Astrocyte (in vitro differentiated cells and primary cell): ENCODE data around the gene KIR2DL3. TPM values are rescaled to one million over a fixed set of nuclear protein-coding genes. Genes with fewer than 3 reads are reported as not detected.

Experiments
- DNase-seq: peaks from one replicate; pipeline ENCODE4 v3.0.0-alpha.2; 2010; ENCODE audit warnings: low read depth
- FAIRE-seq: peaks from 2 replicates; lab custom pipeline; 2011; peaks lifted over from hg19 to GRCh38; lab: Jason Lieb, UNC
- H2AFZ ChIP-seq: 2 replicates; pipeline ENCODE4 v1.6.0; 2012; ENCODE audit warnings: low read depth, low read length, inconsistent platforms
- H3K27ac ChIP-seq: 2 replicates; pipeline ENCODE4 v1.5.1; 2011; ENCODE audit warnings: low read depth, low read length, inconsistent platforms
- H3K27me3 ChIP-seq: 2 replicates; pipeline ENCODE4 v1.6.0; 2011; ENCODE audit warnings: low read length, inconsistent platforms; ENCODE audit not compliant: insufficient read depth
- H3K36me3 ChIP-seq: 2 replicates; pipeline ENCODE4 v1.5.1; 2011; ENCODE audit warnings: low read length, inconsistent platforms; ENCODE audit not compliant: insufficient read depth
- H3K4me1 ChIP-seq: 2 replicates; pipeline ENCODE4 v1.5.1; 2011; ENCODE audit warnings: low read length, inconsistent platforms; ENCODE audit not compliant: insufficient read depth
- H3K4me2 ChIP-seq: 2 replicates; pipeline ENCODE4 v1.6.0; 2012; ENCODE audit warnings: low read length, inconsistent platforms
- H3K4me3 ChIP-seq: 2 replicates; pipeline ENCODE4 v1.5.1; 2011; ENCODE audit warnings: low read depth, mild to moderate bottlenecking, low read length, inconsistent platforms; ENCODE audit not compliant: insufficient read depth
- H3K79me2 ChIP-seq: 2 replicates; pipeline ENCODE4 v1.6.0; 2012; ENCODE audit warnings: mild to moderate bottlenecking, low read length, inconsistent platforms; ENCODE audit not compliant: insufficient read depth
- H3K9ac ChIP-seq: 2 replicates; pipeline ENCODE4 v1.6.0; 2012; ENCODE audit warnings: mild to moderate bottlenecking, low read length, inconsistent platforms
- H3K9me3 ChIP-seq: 2 replicates; pipeline ENCODE4 v1.5.1; 2012; ENCODE audit warnings: low read depth, mild to moderate bottlenecking, low read length, inconsistent platforms; ENCODE audit not compliant: insufficient read depth
- H4K20me1 ChIP-seq: 2 replicates; pipeline ENCODE4 v1.6.0; 2012; ENCODE audit warnings: low read length, inconsistent platforms; ENCODE audit not compliant: insufficient read depth
- H3K27ac Mint-ChIP-seq: one replicate; pipeline ENCODE4 v1.8.0; 2021; ENCODE audit warnings: mild to moderate bottlenecking, mixed read lengths; ENCODE audit not compliant: unreplicated experiment
- H3K27me3 Mint-ChIP-seq: one replicate; pipeline ENCODE4 v1.8.0; 2021; ENCODE audit warnings: low read depth, mixed read lengths; ENCODE audit not compliant: unreplicated experiment
- H3K36me3 Mint-ChIP-seq: one replicate; pipeline ENCODE4 v1.8.0; 2021; ENCODE audit warnings: low read depth, mixed read lengths; ENCODE audit not compliant: unreplicated experiment
- H3K4me1 Mint-ChIP-seq: one replicate; pipeline ENCODE4 v1.8.0; 2021; ENCODE audit warnings: low read depth, mixed read lengths; ENCODE audit not compliant: unreplicated experiment
- H3K4me3 Mint-ChIP-seq: one replicate; pipeline ENCODE4 v1.8.0; 2021; ENCODE audit warnings: mild to moderate bottlenecking, moderate library complexity, mixed read lengths; ENCODE audit not compliant: unreplicated experiment
- H3K9me3 Mint-ChIP-seq: one replicate; pipeline ENCODE4 v1.8.0; 2021; ENCODE audit warnings: mild to moderate bottlenecking, mixed read lengths; ENCODE audit not compliant: unreplicated experiment
- EZH2 ChIP-seq: IDR thresholded peaks from 2 replicates; pipeline ENCODE4 v1.6.1; 2012; ENCODE audit warnings: mild to moderate bottlenecking, low read length, inconsistent platforms; ENCODE audit not compliant: insufficient read depth
- total RNA-seq: library from RNA; stranded (reverse); gene quantifications from 2 replicates; pipeline ENCODE4 v1.2.1, GENCODE V29; 2021
- TF ChIP-seq, protein P1 (sequence below): IDR thresholded peaks from 2 replicates; pipeline ENCODE4 v1.5.1; 2011; ENCODE audit warnings: low read depth, mild to moderate bottlenecking, inconsistent platforms, low read length, moderate library complexity; ENCODE audit not compliant: insufficient read depth

Gene KIR2DL3
- total RNA-seq, 1 donor from 2014 or later = not detected

DNA sequence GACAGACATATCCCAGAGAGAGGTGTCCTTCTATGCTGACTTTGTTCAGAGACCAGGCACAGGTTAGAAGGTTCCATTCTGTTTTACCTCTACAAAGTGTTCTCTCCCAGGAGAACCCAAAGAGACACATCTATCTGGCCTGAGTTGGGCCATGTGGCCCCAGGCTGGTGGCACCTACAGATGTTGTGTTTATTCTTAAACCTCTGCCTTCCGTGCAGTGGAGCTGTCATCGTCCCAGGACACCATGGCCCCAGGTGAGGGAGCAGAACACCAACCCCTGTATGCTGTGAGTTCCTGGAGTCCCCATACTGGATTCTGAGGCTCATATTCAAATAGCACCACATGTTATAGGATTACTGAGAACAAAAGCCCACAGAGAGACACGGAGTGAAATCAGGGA is 10.1 kb upstream of the KIR2DL3 start:
- DNase-seq (no peak), FAIRE-seq (no peak)
- no peaks in the 10 kb centered on the region for H3K4me1 ChIP-seq
- no peak overlapping the region for H3K4me2 ChIP-seq
- no peak overlapping the region for H3K9ac ChIP-seq
- no peaks in the 10 kb centered on the region for H3K4me1 Mint-ChIP-seq
- H4K20me1 ChIP-seq = no peaks in the 10 kb centered on the region
- H2AFZ ChIP-seq = no peak overlapping the region
- no peaks in the 10 kb centered on the region for H3K36me3 ChIP-seq
- H3K4me3 Mint-ChIP-seq = no peak overlapping the region
- H3K27me3 ChIP-seq = no peaks in the 10 kb centered on the region
- no peaks in the 10 kb centered on the region for H3K36me3 Mint-ChIP-seq
- peaks cover 30% of the 10 kb centered on the region for H3K9me3 Mint-ChIP-seq
- H3K9me3 ChIP-seq = peaks cover 6% of the 10 kb centered on the region
- no peak overlapping the region for H3K27ac Mint-ChIP-seq
- H3K27me3 Mint-ChIP-seq = no peaks in the 10 kb centered on the region
- H3K4me3 ChIP-seq = no peak overlapping the region
- H3K79me2 ChIP-seq = no peaks in the 10 kb centered on the region
- H3K27ac ChIP-seq = no peak overlapping the region
- TF ChIP-seq, protein P1, sequence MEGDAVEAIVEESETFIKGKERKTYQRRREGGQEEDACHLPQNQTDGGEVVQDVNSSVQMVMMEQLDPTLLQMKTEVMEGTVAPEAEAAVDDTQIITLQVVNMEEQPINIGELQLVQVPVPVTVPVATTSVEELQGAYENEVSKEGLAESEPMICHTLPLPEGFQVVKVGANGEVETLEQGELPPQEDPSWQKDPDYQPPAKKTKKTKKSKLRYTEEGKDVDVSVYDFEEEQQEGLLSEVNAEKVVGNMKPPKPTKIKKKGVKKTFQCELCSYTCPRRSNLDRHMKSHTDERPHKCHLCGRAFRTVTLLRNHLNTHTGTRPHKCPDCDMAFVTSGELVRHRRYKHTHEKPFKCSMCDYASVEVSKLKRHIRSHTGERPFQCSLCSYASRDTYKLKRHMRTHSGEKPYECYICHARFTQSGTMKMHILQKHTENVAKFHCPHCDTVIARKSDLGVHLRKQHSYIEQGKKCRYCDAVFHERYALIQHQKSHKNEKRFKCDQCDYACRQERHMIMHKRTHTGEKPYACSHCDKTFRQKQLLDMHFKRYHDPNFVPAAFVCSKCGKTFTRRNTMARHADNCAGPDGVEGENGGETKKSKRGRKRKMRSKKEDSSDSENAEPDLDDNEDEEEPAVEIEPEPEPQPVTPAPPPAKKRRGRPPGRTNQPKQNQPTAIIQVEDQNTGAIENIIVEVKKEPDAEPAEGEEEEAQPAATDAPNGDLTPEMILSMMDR = no peak
- TF ChIP-seq EZH2 = no peak

GRCh38 chr19:54729416-54730188 is 8.7 kb upstream of the KIR2DL3 start:
- Mint-ChIP-seq H3K4me3 (no peak overlapping the region), H3K9me3 (peaks cover 27% of the 10 kb centered on the region), H3K27me3 (no peaks in the 10 kb centered on the region), H3K36me3 (no peaks in the 10 kb centered on the region), H3K4me1 (no peaks in the 10 kb centered on the region), H3K27ac (no peak overlapping the region)
- FAIRE-seq (no peak), DNase-seq (no peak)
- no peaks in the 10 kb centered on the region for H3K4me1 ChIP-seq
- no peaks in the 10 kb centered on the region for H3K79me2 ChIP-seq
- TF ChIP-seq, protein P1 = no peak
- no peak for TF ChIP-seq EZH2
- H3K27me3 ChIP-seq = no peaks in the 10 kb centered on the region
- no peaks in the 10 kb centered on the region for H4K20me1 ChIP-seq
- no peak overlapping the region for H3K9ac ChIP-seq
- no peak overlapping the region for H3K4me3 ChIP-seq
- H3K27ac ChIP-seq = no peak overlapping the region
- no peaks in the 10 kb centered on the region for H3K36me3 ChIP-seq
- H2AFZ ChIP-seq = no peak overlapping the region
- H3K4me2 ChIP-seq = no peak overlapping the region
- peaks cover 6% of the 10 kb centered on the region for H3K9me3 ChIP-seq

GRCh38 chr19:54731191-54731590 is 7.1 kb upstream of the KIR2DL3 start:
- Histone ChIP-seq H3K9ac (no peak overlapping the region), H3K36me3 (no peaks in the 10 kb centered on the region), H3K4me3 (no peak overlapping the region), H3K4me1 (no peaks in the 10 kb centered on the region), H3K9me3 (peaks cover 6% of the 10 kb centered on the region), H3K4me2 (no peak overlapping the region), H3K27me3 (no peaks in the 10 kb centered on the region), H2AFZ (no peak overlapping the region), H4K20me1 (no peaks in the 10 kb centered on the region), H3K27ac (no peak overlapping the region), H3K79me2 (no peaks in the 10 kb centered on the region)
- Mint-ChIP-seq H3K36me3 (no peaks in the 10 kb centered on the region), H3K4me1 (no peaks in the 10 kb centered on the region), H3K4me3 (no peak overlapping the region), H3K27me3 (no peaks in the 10 kb centered on the region), H3K9me3 (peaks cover 37% of the 10 kb centered on the region), H3K27ac (no peak overlapping the region)
- no peak for FAIRE-seq
- TF ChIP-seq, protein P1 = no peak
- no peak for TF ChIP-seq EZH2
- DNase-seq = no peak
